CD1c-positive myeloid dendritic cell (primary cell): ENCODE data around the gene KRTAP5-8.
A peak's percentile ranks its signal among the peaks of the same experiment; 100 is the strongest.
"Not testable (repeated sequence)": the region's sequence is repeated elsewhere in the genome, so short reads cannot be mapped to it uniquely, and the experiment has no call there.

Source experiments
- DNase-seq: peaks from one replicate; pipeline ENCODE4 v3.0.0-alpha.2; 2016; ENCODE audit errors: extremely low spot score

KRTAP5-8 gene

DNA sequence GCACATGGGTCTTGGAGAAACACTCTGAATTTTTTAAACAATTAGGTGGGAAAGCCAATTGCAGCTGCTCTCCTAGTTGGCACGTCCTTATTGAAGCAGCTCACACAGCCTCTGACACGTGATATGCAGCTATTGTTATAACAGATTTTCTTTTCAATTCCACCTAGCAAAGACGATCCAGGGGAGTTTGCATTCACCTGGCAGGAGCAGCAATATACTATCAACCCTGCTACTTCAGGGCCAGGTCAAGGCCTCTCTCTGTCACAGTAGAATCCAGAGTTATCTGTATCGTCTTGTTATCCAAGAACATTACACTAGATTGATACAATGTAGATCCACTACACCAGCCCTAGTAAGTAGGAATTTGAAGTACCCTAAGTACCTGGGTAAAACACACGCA lies 36.6 kb downstream of the KRTAP5-8 start:
- DNase-seq = no peak

DNA sequence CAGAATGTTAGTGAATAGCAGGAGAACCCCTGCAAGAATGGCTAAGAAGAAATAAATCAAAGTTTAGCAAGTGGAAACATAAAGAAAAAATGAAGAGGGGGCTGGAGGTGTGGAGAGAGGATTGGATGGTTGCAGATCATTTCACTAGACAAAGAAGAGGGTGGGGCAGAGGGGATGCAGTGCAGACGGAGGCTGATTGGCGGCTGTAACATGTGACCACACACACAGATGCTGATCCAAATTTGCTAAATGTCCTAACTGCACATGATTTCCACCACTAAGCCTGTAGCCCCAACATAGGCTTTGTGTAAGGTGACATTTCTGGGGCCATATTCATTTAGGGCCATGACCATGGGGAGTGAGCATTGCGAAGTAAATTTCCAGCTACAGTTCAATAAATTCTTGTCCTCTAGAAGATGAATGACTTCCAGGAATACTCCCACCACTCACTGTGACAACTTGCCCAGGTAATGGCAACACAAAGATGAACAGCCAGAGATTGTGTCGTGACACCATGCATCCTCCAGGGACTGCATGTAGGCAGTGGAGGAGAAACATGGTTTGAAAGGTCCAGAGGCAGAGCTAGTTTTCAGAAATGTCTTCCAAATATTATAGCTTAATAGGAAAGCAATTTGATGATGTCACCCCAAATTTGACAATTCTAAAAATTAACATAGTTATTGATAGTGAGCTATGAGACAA lies 38.0 kb downstream of the KRTAP5-8 start:
- DNase-seq = no peak

DNA sequence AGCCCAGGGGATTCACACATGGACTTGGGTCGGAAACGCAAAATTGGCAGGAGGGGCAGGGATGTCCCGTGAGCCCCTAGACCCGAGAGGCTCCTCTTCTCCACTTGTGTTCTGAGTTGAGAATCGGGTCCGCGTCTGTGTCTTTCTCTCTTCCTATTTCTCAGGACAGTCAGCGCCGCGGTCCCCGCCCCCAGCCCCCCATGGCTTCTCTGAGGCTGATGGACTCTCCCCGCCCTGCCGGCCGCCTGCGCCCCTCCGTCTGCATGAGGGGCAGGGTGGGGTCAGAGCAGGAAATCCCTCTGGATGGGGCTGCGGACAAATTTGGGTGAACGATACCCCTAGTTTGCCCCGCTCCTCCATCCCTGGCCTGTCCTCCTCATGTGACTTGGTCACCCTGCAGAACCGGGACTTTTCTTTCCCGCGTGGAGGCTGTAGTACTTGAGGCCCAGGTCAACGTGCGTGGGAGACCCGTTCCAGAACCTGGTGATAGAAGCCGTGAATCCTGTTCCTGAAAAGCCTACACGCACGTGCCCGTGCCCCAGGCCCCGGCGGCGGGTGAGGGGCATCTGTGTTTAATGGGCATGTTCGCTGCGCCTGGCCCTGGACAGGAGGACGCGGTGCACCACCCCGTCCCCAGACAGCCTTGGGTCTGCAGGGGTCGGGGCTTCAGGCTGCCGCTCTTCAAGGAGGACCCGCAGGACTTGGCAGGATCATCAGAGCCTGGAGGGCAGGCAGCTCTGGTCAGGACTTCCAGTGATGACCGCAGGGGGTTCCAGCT lies 39.1 kb downstream of the KRTAP5-8 start:
- DNase-seq = not testable (repeated sequence)

DNA sequence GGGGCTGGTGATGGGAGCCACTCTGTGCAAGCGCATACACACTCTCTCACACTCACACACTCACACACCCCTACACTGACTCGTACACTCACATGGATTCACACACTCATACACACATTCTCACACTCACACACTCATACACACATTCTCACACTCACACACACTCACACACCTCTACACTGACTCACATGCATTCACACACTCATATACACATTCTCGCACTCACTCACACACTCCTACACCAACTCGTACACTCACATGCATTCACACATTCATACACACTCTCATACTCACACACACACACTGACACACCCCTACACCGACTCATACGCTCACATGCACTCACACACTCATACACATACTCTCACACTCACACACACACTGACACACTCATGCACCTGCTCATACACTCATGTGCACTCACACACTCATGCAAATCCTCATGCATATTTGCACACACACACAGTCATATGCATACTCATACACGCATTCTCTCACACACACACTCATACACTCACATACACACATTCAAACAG lies 39.7 kb downstream of the KRTAP5-8 start:
- no peak for DNase-seq

DNA sequence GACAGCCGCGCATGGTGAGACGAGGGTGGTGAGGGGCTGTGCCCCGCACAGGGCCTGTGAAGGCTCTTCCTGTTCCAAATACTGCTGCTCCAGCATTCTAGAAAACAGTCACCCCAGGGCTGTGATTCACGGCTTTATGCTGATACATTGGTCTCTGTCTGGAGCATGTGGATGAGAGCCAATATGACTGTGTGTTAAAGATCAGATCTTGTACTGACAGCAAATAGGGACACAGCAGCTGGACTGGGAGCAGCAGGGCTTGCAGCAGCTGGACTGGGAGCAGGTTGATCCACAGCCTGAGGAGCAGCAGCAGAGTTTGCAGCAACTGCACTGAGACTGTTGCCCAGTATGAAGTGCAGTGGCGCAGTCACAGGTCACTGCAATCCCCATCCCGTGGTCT lies 41.7 kb downstream of the KRTAP5-8 start:
- DNase-seq = not testable (repeated sequence)

DNA sequence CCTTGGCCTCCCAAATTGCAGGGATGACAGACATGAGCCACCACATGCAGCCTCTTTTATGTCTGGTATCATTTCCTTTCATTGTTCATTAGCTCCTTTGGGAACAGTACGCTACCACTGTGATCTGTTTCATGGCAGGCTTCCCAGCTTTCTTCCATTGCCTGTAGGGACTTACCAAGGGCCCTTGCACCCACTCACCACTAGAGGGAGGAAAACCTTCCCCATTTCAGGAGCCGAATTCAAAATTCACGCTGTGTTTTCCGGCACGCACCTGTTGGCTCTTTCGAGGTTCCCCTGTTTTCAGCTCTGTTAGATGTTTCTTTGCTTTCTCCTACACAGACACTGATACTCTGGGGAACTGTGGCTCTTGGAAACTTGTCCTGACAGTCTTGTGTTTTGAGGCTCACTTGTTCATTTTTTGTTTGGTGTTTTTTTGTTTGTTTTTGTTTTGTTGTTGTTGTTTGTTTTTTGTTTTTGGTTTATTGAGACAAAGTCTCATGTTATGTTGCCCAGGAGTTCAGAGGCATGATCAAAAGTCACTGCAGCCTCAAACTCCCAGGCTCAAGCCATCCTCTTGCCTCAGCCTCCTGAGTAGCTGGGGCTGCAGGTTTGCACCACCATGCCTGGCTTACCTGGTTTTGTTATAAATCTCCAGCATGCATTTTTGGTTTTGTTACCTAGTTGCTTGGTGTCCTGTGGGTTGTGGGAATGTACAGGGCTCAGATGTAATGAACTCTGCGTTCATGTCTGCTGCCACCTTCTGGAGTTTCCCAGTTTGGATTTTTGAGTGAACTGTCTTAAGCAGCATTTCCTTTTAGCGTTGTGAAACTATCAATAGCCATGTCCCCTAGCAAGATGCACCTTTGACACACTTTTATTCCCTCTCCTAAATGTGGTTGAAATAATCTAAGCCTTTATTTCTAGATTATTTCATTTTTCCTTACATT lies 42.5 kb downstream of the KRTAP5-8 start:
- DNase-seq = peak; percentile 23

DNA sequence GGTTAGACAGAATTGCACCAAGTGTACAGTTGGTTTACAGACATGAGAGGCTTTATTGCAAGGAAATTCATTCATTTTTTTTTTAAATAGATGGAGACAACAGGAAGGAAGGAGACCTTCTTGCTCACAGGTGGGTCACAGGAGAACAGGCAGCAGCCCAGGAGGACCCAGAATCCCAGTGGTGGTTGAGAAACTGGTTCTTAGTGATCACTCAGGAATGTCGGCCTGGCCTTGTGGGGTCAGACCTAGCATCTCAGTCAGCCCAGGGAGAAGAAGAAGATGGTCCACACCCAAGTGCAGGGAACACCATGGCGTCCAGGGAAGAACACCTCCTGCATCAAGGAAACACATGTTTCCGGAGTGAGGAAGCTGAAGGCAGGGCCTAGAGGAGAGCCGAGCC lies 44.0 kb downstream of the KRTAP5-8 start:
- no peak for DNase-seq

DNA sequence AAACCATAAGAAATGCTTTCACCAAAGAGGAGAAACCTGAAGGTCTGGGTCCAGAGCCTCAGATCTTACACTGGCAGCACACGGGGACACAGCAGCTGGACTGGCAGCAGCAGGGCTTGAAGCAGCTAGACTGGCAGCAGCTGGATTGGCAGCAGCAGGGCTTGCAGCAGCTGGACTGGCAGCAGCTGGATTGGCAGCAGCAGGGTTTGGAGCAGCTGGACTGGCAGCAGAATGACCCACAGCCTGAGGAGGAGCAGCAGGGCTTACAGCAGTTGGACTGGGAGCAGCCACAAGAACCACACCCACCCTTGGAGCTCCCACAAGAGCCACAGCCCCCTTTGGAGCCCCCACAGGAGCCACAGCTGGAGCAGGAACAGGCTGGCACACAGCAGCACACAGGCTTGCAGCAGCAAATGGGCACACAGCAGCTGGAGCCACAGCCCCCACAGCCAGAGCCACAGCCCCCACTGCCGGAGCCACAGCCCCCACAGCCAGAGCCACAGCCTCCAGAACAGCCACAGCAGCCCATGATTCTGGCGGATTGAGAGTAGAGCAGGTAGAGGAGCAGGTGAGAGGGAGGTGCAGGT lies 44.6 kb downstream of the KRTAP5-8 start, which contains the start of gene KRTAP5-11:
Gene KRTAP5-11 (minus strand): TSS at position 567 of the 587 bp plus-strand sequence. CDS start 38 bp downstream, at position 529.
- DNase-seq = no peak

DNA sequence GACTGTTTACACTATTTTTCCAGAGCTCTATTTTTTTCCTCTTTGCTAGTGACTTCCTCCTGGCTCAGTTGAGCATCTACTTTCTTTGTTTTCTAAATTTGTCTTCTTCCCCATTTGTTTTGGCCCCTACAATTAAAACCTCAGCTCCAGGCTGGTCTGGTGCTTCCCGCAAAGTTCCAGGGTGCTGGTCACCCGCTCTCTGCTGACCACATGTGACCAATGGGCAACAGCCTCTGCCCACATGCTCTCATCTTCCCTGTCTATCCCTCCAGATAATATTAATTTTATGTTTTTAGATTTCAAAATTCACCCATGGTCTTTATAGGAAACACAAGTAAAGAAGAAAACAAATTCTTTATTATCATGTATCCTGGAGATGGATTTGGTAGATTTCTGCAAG lies 45.1 kb downstream of the KRTAP5-8 start:
- DNase-seq = not testable (repeated sequence)

DNA sequence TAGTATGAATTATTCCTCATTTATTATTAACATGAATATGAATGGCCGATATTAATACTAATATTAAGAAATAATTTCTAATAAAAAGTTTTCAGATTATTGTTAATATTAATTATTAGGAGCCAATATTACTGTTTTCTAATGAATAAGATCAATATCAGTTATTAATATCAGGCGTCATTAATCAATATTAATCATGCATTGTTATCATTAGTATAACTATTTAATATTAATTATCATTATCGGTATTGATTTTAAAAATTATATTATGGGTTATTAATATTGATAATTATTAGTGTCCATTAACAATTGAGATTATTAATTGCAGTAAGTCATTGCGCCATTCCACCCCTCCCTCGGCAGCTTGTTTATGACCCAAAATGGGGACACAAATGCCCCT lies 47.8 kb downstream of the KRTAP5-8 start:
- not testable (repeated sequence) for DNase-seq

DNA sequence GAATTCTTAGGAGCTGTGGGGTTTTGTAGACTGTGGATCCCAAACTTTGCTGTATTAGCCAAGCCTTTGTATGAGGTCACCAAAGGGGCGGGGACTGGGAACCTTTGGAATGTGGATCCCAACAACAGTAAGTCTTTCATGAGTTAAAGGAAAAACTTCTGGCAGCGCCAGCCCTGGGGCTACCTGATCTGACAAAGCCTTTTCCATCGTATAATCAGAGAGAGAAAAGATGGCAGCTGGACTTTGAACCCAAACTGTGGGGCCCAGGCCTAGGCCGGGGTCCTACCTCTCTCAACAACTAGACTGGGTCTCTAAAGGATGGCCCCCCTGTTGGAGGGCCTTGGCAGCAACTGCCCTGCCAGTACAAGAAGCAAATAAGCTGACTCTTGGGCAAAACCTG lies 50.5 kb downstream of the KRTAP5-8 start:
- not testable (repeated sequence) for DNase-seq
